Stimulated activated CD8-positive, alpha-beta memory T cell treated with anti-CD3 and anti-CD28 coated beads, Interleukin-15, amount 100 ng/mL, for 4 hours (primary cell): ENCODE measurements around the gene DLG2.
"Not testable (repeated sequence)": the region's sequence is repeated elsewhere in the genome, so short reads cannot be mapped to it uniquely, and the experiment has no call there.

ENCODE experiments used
- DNase-seq, 2 donors: peaks; one replicate each; pipeline ENCODE4 v3.0.0-alpha.2; 2020; ENCODE audit warnings: low read depth in 2 of 2

DLG2 gene

DNA sequence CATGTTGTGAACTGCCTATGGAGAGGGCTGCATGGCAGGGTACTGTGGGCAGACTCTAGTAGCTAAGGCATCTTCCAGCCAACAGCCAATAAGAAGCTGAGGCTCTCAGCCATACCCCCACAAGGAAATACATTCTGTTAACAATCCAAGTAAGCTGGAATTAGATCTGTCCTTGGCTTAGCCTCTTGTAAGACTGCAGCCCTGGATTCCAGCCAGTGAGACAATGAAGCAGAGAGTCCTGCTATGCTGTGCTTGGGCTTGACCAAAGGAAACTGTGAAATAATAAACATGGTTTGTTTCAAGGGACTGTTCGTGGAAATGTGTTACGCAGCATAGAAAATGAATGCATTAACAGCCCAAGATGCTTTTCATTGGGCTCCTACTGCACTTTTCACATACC, 1243.6 kb downstream of the DLG2 start:
- no peak for DNase-seq

DNA sequence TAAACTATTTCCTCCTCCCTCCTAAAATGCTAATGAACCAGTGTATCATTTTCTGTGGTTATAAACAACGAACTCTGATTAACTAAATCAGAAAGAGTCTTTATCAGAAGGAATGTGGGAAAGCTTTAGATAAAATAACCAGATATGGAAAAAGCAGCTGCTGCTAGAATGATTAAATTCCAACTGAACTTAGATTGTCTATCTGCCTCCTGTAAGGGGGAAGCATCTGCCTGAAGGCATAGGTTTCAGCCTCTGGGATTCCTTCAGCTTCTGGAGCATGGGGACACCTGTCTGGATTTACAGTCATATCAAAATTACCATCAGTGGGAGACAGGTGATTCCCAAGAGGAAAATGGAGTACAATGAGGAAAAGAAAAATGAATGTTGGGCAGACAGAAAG, 1245.5 kb downstream of the DLG2 start:
- DNase-seq = no peak

DNA sequence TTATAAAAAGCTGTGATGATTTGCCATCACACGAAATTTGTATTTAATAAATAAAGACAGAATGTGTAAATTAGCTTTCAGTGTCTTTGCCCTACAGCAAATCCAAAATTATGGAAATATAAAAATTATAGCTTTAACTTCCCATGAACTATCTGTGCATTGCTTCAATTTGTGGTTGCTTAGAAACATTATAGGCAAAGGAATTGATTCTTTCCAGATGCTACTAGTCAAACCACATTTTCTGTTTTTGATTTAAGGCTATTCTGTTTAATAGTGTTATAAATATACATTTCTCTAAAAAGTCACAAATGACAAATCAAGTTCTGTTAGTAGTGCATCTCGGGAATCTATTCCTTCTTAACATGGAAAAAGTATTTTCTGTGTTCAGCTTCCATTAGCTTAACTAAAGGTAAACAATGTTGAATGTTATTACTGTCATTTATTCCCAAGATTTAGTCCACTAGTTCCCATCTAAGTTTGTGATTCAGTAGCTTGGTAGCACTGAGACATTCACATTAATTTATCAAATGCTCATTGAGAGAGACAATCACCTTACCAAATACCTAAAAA, 1254.7 kb downstream of the DLG2 start:
- DNase-seq = no peak

DNA sequence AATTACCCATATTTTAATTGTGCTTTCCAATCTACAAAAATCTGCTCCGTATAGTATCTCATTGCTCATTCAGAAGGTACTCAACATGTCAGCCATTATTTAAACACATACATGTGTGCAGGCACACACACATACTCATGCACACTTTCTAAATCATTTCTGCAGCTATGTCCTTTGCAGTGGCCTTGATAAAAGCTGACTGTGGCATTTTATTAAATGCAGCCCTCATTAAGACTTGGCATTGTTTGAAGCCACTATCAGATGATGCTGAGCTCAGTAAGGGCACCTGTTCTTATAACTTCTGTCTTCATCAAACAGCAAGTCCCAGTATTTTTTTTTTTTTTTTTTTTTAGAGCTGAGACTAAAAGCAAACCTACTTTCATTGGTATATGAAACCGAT, 1269.1 kb downstream of the DLG2 start:
- no peak for DNase-seq

DNA sequence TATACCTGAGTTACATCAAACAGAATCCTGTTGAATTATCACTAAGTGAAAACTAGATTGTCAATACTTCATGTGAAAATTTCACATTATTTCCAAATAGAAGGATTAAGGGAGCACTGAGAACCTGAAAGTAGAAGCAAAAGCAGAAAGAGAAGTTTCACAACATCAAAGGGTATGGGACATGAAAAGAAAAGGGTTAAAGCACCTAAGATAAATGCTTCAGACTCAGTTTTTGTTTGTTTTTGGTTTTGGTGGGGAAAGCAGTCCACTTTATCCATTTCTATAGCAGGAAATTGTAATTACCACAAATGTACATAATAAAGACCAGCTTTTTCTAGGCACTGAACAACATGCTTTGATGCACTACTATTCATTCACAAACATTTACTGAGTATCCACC, 1271.2 kb downstream of the DLG2 start:
- no peak for DNase-seq

DNA sequence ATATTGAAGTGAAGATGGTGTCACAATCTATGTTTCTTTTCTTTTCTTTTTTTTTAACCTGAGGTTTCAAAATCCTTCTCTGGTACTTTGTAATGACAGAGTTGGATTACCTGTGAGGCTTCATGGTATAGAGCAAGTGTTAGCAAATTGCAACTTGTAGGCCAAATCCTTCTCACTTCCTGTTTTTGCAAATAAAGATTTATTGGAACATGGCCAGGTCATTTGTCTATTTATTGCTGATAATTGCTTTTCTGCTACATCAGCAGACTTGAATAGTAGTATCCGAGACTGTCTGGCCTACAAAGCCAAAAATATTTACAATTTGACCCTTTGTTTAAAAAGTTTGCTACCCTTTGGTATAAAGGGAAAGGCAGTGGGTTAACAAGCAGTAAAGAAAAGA, 1281.5 kb downstream of the DLG2 start:
- DNase-seq = no peak

DNA sequence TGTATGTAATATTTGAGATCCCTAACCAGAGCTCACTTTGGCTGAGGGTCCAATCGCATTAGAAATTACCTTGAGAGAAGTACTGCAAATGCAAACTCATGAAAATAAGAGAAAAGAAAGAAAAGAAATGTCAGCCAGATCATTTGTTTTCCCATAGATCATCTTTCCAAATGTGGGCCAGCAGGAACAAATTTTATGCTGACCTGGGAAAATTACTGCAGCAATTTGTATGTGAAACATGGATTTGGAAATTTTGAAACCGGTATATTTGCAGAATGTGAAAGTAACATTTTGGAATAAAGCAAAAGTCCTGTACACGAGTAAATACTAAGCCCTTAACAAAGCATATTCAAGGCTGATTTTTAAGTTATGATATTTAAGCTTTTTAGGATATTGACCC, 1282.1 kb downstream of the DLG2 start:
- DNase-seq = no peak

DNA sequence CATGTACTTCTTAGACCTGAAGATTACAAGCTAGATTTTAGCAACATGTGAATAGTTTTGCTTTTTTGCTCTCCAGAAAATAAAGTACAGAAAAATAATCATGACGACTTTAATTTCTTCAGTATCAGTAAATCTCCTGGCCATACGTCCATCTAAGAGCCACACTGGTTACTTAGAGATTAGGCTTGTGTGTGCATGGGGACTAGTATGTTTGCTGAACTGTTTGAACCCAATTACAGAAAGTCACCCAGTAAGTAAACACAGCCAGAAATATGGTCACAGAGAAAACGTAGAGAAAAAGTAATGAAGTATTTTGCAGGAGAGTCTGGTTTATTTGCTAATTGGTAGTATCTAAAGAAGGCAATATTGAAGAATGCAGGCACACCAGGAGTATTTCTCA, 1287.3 kb downstream of the DLG2 start:
- no peak for DNase-seq

DNA sequence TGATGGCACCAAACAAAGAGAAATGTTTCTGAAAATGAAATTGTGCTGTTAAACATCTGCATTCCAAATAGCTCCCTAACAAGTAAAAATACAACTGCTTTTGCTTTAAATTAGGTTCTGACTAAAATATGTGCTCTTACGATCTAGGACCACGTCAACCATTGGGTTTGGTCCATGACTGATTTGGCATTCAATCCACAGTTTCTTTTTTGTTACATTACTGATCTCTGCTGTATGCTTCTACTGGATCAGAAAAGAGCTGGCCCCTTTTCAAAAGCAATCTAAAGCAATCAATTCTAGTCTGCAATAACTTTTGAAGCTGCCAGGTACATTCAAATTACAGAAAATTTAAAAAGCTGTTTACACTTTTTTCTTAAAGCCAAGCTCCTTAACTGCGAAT, 1293.9 kb downstream of the DLG2 start:
- DNase-seq = no peak

DNA sequence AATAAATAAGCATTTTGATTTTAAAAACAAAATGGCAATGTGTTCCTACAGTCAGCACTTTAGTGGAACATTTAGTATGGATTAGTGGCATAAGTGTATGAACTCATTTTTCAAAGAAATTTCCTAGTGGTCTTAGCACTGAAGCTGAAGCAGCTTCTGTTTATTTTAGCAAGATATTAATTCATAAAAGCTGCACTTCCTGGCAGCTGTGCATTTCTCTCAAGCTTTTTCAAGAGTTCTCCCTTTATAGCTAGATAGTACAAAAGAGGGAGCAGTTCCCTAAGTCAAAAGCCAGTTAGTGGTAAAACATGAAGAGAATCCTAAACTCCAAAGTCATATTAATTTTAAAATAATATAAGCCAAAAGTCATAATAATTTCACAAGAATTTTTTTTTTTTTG, 1304.9 kb downstream of the DLG2 start:
- no peak for DNase-seq

DNA sequence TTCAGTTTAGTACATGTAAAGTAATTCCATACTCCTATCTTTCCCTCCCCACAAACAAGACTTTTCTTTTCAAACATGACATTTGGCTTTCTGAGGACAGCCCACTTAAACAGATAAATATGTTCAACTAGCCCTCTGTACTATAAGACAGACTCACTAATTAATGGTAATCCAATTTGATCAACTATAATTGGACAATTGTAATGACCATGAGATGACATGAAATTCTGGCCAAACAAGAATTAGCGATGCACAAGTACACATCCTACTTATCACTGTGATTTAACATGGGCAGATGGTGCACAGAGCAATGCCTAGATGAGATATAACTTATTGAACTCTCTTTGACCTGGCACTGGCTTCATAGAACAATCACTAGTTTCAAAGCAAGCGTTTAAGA, 1307.3 kb downstream of the DLG2 start:
- DNase-seq = no peak

DNA sequence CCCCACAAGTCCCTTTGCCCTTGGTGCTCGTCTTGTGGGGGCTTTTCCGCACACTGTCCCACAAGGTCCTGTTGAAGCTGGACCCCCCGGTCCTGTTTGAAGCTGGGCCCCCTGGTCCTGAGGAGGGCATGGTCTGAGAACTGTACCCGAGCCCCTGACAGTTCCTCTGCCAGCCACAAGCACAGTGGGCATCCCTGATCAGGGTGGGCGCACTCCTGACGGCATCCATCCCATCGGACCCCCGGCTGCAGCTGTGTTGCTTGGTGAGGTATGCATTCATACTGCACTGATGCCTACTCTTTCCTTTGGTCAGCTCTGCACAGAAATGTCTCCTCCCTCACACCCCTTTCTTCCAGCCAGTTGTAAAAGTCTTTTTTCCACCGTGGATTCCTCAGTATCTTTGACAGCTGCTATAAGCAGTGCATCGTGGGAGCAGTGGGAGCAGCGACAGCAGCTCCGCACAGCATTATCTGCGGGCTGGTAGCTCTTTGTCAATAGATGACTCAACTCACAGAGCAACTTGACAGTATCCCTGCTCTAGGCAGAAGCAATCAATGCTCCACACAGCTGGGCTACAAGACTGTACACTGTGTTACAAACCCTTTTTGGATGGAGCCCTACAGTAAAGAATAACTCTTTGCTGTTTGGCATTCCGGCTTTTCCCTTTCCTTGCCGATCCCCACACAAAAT, 1310.1 kb downstream of the DLG2 start:
- DNase-seq = no peak

DNA sequence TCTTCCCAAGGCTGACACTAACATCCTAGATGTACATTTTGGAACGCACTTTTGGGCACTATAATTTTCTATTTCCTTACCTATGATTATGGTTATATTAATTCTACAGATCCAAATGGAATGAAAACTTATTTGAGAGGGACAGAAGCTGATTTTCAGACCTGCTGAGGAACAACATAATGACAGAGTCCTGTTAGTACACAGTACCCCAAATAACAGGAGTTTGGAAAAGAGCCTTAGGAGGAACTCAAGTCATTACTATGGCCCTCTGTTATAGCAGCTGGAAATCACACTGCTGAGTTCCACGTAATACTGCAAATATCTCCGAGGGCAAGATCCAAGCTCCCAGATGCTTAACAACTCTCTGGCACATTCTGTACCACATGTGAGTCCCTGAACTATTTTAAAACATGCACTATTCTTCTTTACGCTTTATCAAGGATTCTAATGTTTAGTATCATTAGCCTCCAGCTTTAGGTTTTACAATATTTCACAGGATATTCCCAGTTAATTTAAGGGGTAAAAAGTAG, 1313.2 kb downstream of the DLG2 start:
- DNase-seq = no peak

DNA sequence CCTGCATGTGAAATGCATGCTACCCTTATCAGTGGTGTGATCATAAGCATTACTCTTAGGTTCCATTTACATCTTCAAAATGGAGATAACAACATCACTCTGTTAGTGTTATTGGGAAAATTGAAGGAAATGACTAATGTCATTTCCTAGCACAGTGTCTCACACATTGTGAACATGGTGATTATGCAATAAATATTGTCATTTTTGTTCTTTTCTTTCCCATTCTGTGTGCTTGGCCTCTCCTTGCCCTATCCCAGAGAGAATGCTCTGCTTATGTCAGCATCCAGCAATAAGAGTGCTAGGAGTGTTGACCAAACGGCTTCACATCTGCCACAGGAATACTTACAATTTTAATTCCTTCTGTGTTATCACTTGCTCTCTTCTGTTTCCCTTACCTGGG, 1316.9 kb downstream of the DLG2 start:
- DNase-seq = no peak

DNA sequence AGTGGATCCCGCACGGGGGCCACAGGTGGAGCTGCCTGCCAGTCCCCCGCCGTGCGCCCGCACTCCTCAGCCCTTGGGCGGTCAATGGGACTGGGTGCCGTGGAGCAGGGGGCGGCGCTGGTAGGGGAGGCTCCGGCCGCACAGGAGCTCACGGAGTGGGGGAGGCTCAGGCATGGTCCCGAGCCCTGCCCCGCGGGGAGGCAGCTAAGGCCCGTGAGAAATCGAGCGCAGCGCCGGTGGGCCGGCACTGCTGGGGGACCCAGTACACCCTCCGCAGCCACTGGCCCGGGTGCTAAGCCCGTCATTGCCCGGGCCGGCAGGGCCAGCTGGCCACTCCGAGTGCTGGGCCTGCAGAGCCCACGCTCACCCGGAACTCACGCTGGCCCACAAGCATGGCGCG, 1318.7 kb downstream of the DLG2 start:
- DNase-seq = not testable (repeated sequence)

DNA sequence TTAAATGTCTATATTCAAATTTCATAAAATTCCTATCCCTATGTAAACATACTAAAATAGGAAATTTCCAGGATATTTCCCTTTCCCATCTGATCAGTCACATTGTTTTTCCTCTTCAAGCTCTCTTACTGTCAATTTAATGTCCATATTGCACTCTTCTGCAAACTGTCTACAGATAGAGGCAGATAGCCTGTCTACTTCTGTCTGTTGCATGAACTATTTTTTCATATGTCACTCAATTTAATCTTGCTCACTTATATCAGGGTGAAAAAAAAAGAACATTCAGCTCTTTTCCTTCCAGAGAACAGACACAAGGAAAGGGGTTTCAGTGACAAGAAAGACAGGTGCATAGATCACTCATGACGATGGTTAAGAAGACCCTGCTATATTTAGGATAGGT, 1327.1 kb downstream of the DLG2 start:
- no peak for DNase-seq

DNA sequence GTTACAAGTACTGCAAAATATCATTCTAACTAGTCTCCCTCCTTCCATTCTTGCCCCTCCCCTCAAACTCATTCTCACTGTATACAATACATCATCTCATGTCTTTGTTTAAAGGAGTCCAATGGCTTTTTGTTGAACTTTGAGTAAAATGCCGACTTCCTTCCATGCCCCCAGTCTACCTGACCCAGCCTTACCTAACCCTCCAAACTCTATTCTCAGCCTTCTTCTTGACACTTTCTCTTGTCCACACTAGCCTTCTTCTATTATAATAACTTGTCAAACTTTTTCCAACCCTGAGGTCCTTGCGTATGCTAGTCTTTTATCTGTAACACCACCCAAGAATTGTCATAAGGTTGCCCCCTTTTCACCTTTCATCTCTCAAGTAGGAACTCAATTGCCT, 1329.6 kb downstream of the DLG2 start:
- DNase-seq = no peak

DNA sequence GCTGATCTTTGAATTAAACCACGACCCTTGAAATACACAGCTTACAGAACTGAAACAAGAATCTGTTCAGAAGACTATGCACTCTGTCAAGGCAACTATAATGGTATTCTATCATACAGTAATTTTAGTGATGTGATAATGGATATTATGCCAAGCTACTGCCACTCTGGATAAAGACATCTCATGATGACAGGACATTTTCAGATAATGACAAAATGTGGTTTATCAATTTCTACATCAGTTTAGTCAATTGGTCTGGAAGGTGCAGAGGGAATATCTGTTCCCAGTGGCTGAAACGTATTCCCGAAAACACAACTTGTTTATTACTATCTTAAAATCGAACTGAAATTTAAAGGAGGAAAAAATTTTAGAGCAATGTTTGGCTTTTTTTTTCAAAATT, 1331.3 kb downstream of the DLG2 start:
- no peak for DNase-seq

DNA sequence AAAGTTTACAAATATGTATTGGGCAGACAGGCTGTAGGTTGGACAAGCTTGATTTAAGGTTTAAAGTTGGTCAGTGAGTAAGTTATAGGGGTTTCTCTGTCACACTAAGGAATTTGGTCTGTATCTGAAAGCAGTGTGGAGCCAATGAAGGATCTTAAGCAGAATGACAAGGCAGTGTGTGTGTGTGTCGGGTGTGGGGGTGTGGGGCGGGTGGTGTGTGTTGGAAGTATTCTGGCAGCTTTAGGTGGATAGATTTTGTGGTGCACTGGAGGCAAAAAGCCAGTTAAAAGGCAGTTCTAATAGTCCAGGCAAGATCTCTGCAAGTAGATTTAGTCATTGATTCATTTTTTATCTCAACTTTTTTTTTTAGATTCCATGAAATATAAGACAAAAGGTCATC, 1334.2 kb downstream of the DLG2 start:
- no peak for DNase-seq

DNA sequence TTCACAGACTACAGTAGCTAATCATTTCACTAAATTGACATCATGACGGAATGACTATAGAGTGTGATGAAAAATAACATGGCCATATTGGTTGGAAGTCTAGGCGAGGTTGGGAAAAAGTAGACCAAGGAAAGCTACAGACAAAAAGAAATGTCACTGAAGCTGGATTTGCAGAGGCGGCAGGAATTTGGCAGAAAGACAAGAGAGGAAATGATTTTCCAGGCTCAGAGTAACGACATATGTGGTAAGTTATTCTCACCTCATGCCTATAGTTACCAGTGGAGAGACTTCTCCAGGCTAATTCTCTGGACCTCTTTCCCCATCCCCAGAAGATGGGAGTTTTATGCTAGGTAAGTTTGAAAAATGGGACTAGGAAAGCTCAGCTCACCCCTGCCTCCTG, 1335.1 kb downstream of the DLG2 start:
- no peak for DNase-seq

DNA sequence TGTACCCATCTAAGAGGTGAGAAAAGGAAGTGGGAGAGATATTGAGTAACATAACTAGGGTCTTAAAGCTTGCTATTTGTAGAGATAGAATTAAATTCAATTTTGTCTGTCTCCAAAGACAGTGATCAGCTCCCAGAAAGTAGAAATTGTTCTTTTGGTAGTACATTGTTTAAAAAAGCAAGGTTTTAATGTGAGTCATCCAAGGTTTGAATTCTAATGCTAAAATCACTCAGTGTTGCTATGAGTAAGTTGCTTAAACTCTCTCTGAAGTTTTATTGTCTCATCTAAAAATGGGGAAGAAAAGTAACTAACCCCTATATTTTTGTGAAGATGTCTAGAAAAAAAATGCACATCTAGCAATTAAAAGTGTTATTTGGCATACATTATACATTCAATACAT, 1336.5 kb downstream of the DLG2 start:
- DNase-seq = no peak

DNA sequence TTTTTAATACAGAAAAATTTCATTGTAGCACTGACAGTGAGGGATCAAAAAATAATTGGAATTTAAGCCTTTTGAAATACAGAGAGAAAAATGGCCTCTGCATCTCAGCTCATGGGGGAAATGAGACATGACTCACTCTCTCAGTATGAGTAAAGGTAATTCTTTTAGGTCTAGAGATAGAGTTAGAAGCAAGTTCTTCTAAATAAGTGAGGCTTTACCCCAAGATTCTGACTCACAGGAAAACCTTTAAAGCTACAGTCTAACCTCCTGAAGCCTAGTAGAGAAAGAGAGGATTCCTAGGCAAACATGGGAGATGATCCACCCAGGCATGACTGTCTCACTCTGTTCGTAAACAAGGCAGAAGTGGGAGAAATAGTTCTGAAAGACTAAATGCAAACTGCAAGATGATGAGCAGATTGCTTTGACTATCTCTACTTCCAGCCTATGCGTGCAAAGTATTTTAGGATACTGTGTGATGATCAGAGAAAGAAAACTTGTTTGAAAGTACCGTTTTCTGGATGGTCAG, 1337.7 kb downstream of the DLG2 start:
- no peak for DNase-seq

DNA sequence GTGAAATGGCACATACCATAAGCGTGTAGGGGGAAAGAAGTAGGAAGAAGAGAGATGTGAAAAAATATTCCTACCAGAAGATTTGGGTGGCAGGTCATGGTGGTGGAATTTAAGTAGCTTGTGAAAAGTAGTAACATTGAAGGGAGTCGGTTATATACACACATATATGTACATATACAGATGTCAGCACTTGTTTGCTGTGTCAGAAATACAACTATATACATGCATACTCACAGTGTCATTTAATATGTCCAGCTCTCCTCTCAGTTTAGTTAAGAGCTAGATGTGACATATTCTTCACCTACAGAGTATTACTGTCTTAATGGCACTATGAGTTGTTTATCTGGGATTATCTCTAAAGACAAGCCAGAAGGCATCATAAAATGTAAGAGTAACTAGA, 1353.6 kb downstream of the DLG2 start:
- no peak for DNase-seq

DNA sequence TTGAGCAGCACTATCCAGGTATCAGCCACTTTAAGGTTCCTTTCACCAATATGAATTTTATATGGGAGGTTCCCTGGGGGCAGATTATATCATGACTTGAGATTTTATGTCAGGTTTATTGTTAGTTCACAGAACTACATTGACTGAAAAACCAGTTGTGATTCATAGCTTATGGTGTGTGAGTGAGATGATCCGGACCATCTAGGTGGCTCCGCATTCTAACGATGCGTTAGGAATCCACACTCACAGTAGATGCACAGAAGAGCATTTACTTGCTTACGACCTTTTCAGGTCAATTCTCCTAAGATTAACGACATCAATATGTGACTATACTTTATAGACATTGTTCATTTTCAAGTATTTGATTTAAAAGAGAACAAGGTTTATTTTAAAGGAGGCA, 1356.7 kb downstream of the DLG2 start:
- DNase-seq = no peak
